K562 (cell line): ENCODE measurements around the gene ORC2. TPM values are rescaled to one million over a fixed set of nuclear protein-coding genes. Genes with fewer than 3 reads are reported as not detected.
A peak's percentile ranks its signal among the peaks of the same experiment; 100 is the strongest.

Source experiments
- ATAC-seq: fragments of 200-7000 bp; cut with Tn5 transposase; 3 replicates; pipeline ENCODE4 v1.9.1; 2020; ENCODE audit warnings: moderate library complexity
- BruUV-seq: library from RNA; stranded (reverse); fragments of 400-500 nt; replicated peaks from 2 replicates; lab custom pipeline; 2021; lab: Mats Ljungman, UMichigan
- CTCF ChIA-PET: fragments of 300-600 bp; formaldehyde crosslinking; extraction: SDS; loops from one replicate; lab custom pipeline; 2021; ENCODE audit warnings: low intra/inter-chr PET ratio; lab: Yijun Ruan, JAX
- POLR2A ChIA-PET: fragments of 300-600, 350-650 bp; sonication (Branson Sonifier 250); formaldehyde crosslinking; extraction: SDS; loops from one replicate; lab custom pipeline; 2021; ENCODE audit warnings: antibody characterized with exemption, inconsistent platforms; lab: Yijun Ruan, JAX
- DNase-seq, 4 experiments: peaks; one replicate each; pipeline versions ENCODE4 v3.0.0 to v3.0.0-alpha.2; 2011 to 2018; ENCODE audit warnings: low spot score in 3 of 4, mixed read lengths in 3 of 4; ENCODE audit errors: extremely low read depth in 1 of 4
- FAIRE-seq: peaks from 2 replicates; lab custom pipeline; 2011; peaks lifted over from hg19 to GRCh38; lab: Jason Lieb, UNC
- H2AFZ ChIP-seq: 2 replicates; pipeline ENCODE4 v1.6.0; 2011; ENCODE audit warnings: low read depth, low read length, control low read depth, inconsistent platforms
- H3K27ac ChIP-seq: fragments of 200-600 bp; 3 replicates; pipeline ENCODE4 v1.8.0; 2011; ENCODE audit warnings: low read depth, mild to moderate bottlenecking, control low read depth, inconsistent platforms, low read length, moderate library complexity, mixed read lengths; ENCODE audit errors: extremely low read depth
- H3K27me3 ChIP-seq, 2 experiments: fragments of 300-600 bp in 1 of 2; 2 replicates in 1 of 2; 3 replicates in 1 of 2; pipeline versions ENCODE4 v1.6.0 to v1.8.0; 2011; ENCODE audit warnings: inconsistent platforms in 2 of 2, low read length in 2 of 2, mild to moderate bottlenecking in 1 of 2, mixed read lengths in 1 of 2, moderate library complexity in 1 of 2; ENCODE audit not compliant: control insufficient read depth in 2 of 2, insufficient read depth in 2 of 2
- H3K36me3 ChIP-seq: fragments of 300-600 bp; 3 replicates; pipeline ENCODE4 v1.8.0; 2011; ENCODE audit warnings: mild to moderate bottlenecking, low read length, inconsistent platforms; ENCODE audit not compliant: control insufficient read depth, insufficient read depth
- H3K4me1 ChIP-seq, 2 experiments: fragments of 200-600 bp in 1 of 2; replicated peaks in 1 of 2; 2 replicates in 1 of 2; 3 replicates in 1 of 2; pipeline versions ENCODE4 v1.5.1 to v1.8.0; 2011; ENCODE audit warnings: inconsistent platforms in 2 of 2, low read length in 2 of 2, mild to moderate bottlenecking in 1 of 2, mixed read lengths in 1 of 2, moderate library complexity in 1 of 2; ENCODE audit not compliant: control insufficient read depth in 2 of 2, insufficient read depth in 2 of 2
- H3K4me2 ChIP-seq: 2 replicates; pipeline ENCODE4 v1.6.1; 2011; ENCODE audit warnings: low read length, control low read depth, inconsistent platforms, mixed read lengths; ENCODE audit not compliant: insufficient read depth
- H3K4me3 ChIP-seq: fragments of 200-600 bp; sonication (generic), shearing (Covaris generic); 2 replicates; pipeline ENCODE4 v1.5.1; 2016; ENCODE audit warnings: control low read depth, inconsistent platforms
- H3K79me2 ChIP-seq: fragments of 200-600 bp; 3 replicates; pipeline ENCODE4 v1.8.0; 2011; ENCODE audit warnings: low read length, inconsistent platforms; ENCODE audit not compliant: control insufficient read depth, insufficient read depth
- H3K9ac ChIP-seq, 2 experiments: 2 replicates each; pipeline versions ENCODE4 v1.6.0 to v1.6.1; 2011; ENCODE audit warnings: low read depth in 2 of 2, low read length in 2 of 2, control low read depth in 1 of 2, inconsistent platforms in 1 of 2, mild to moderate bottlenecking in 1 of 2, mixed read lengths in 1 of 2; ENCODE audit not compliant: insufficient read depth in 1 of 2
- H3K9me1 ChIP-seq: one replicate; pipeline ENCODE4 v1.6.0; 2011; ENCODE audit warnings: inconsistent platforms, mild to moderate bottlenecking, low read length, moderate library complexity; ENCODE audit not compliant: control insufficient read depth, insufficient read depth
- H3K9me3 ChIP-seq: replicated peaks from 2 replicates; pipeline ENCODE4 v1.5.1; 2011; ENCODE audit warnings: low read depth, low read length, inconsistent platforms; ENCODE audit not compliant: control insufficient read depth, insufficient read depth
- H4K20me1 ChIP-seq: replicated peaks from 2 replicates; pipeline ENCODE4 v1.6.1; 2011; ENCODE audit warnings: low read length, inconsistent platforms, mixed read lengths; ENCODE audit not compliant: control insufficient read depth, insufficient read depth
- ETV6 ChIP-seq, 3 experiments: fragments of 150-350 bp in 1 of 3; sonication (generic) in 1 of 3; formaldehyde crosslinking in 1 of 3; IDR thresholded peaks; 2 replicates each; pipeline versions ENCODE4 v1.6.1 to v1.8.0; 2014 to 2022; ENCODE audit warnings: borderline replicate concordance in 2 of 3, low read depth in 2 of 3, antibody characterized with exemption in 1 of 3, low read length in 1 of 3, mild to moderate bottlenecking in 1 of 3, missing genetic modification reagents in 1 of 3
- PTRF ChIP-seq: fragments of 450-650 bp; IDR thresholded peaks from 2 replicates; pipeline ENCODE4 v1.6.1; 2016; ENCODE audit warnings: mild to moderate bottlenecking, missing genetic modification characterization, missing compliant biosample characterization
- RBFOX2 ChIP-seq: fragments of 200-400 bp; formaldehyde crosslinking; IDR thresholded peaks from 2 replicates; pipeline ENCODE4 v1.6.1; 2017; ENCODE audit warnings: low read depth, mild to moderate bottlenecking, low read length, moderate library complexity
- SP2 ChIP-seq: IDR thresholded peaks from 2 replicates; pipeline ENCODE4 v1.6.1; 2011; ENCODE audit warnings: mild to moderate bottlenecking, low read depth, low read length, moderate library complexity; ENCODE audit not compliant: poor library complexity, severe bottlenecking; ENCODE audit errors: extremely low read depth
- SUPT5H ChIP-seq: fragments of 450-650 bp; IDR thresholded peaks from 2 replicates; pipeline ENCODE4 v1.6.1; 2016
- TAF1 ChIP-seq: IDR thresholded peaks from 2 replicates; pipeline ENCODE4 v1.6.1; 2011; ENCODE audit warnings: mild to moderate bottlenecking, low read length, moderate library complexity; ENCODE audit not compliant: insufficient read depth, control insufficient read depth, severe bottlenecking; ENCODE audit errors: extremely low read depth
- TEAD4 ChIP-seq, 2 experiments: sonication (generic) in 1 of 2; formaldehyde crosslinking in 1 of 2; IDR thresholded peaks; 2 replicates each; pipeline versions ENCODE4 v1.6.1 to v1.8.0; 2012 to 2022; ENCODE audit warnings: borderline replicate concordance in 1 of 2, inconsistent platforms in 1 of 2, low read length in 1 of 2, mild to moderate bottlenecking in 1 of 2, missing genetic modification reagents in 1 of 2
- ZNF197 ChIP-seq: fragments of 200-800 bp; sonication (Bioruptor generic); IDR thresholded peaks from 2 replicates; pipeline ENCODE4 v1.6.1; 2016; ENCODE audit warnings: low read depth, missing genetic modification characterization, missing compliant biosample characterization
- ZNF561 ChIP-seq: fragments of 450-650 bp; formaldehyde crosslinking; conservative IDR thresholded peaks from 2 replicates; pipeline ENCODE4 v1.4.0; 2020; ENCODE audit warnings: mild to moderate bottlenecking, moderate library complexity
- ZNF57 ChIP-seq: fragments of 450-650 bp; formaldehyde crosslinking; IDR thresholded peaks from 2 replicates; pipeline ENCODE4 v1.4.0; 2020; ENCODE audit warnings: mild to moderate bottlenecking, moderate library complexity
- ZNF766 ChIP-seq: fragments of 200-800 bp; sonication (Bioruptor generic); conservative IDR thresholded peaks from 2 replicates; pipeline ENCODE4 v1.6.1; 2016; ENCODE audit warnings: missing genetic modification characterization, missing compliant biosample characterization
- WGBS: fragments of 100-300 bp; shearing (Covaris generic); methylation state at CpG from one replicate; pipeline ENCODE4 v1.1.6; 2016; ENCODE audit warnings: low coverage, mixed read lengths; ENCODE audit not compliant: insufficient coverage; ENCODE audit errors: missing lambda C conversion rate; 5-methylcytosine and 5-hydroxymethylcytosine counted together
- in situ Hi-C: fragments of 300-500 bp; cut with MboI; formaldehyde crosslinking; loops from 4 replicates; pipeline ENCODE4 v1.15.0; 2018; ENCODE audit warnings: inconsistent platforms, mixed read lengths
- intact Hi-C: fragments of 100-400 bp; cut with micrococcal nuclease; formaldehyde crosslinking; loops from 2 replicates; pipeline ENCODE4 v1.14.2; 2022
- polyA plus RNA-seq, 8 experiments: library from polyadenylated mRNA; depleted of rRNA in 4 of 8; stranded (reverse) in 5 of 8; unstranded in 3 of 8; fragments of >200 nt; fragmentation: Nextera tagmentation in 2 of 8; fragmentation: Illumina TruSeq in 1 of 8; extraction: Ambion mirVana in 2 of 8; extraction: Trizol in 1 of 8; gene quantifications; 2 replicates each; pipeline versions ENCODE4 v1.2.1 to v1.2.3, GENCODE V29; 2011 to 2014; ENCODE audit warnings: inconsistent platforms in 1 of 8, missing spikeins in 1 of 8
- total RNA-seq, 7 experiments: library from RNA; depleted of rRNA in 6 of 7; stranded (reverse); fragments of >200 nt in 6 of 7; fragmentation: Illumina TruSeq in 2 of 7; extraction: Trizol in 2 of 7; gene quantifications; 2 replicates each; pipeline versions ENCODE4 v1.2.1 to v1.2.3, GENCODE V29; 2011 to 2021; ENCODE audit warnings: low replicate concordance in 1 of 7
- TF ChIP-seq, protein P1 (sequence below): fragments of 250-450 bp; sonication (Bioruptor Pico); IDR thresholded peaks from 2 replicates; pipeline ENCODE4 v1.5.0; 2021; ENCODE audit warnings: mild to moderate bottlenecking, moderate library complexity
- TF ChIP-seq, protein P2 (sequence below): fragments of 200-800 bp; sonication (Bioruptor generic); IDR thresholded peaks from 2 replicates; pipeline ENCODE4 v1.6.1; 2017; ENCODE audit warnings: missing genetic modification characterization, missing compliant biosample characterization

The ORC2 gene
- total and polyA plus RNA-seq, 9 of the 15 experiments (the other 6 are each of a cell fraction or from before 2014, with no cell fraction given) = 5.6 to 41.1 (median 19.0) TPM

DNA sequence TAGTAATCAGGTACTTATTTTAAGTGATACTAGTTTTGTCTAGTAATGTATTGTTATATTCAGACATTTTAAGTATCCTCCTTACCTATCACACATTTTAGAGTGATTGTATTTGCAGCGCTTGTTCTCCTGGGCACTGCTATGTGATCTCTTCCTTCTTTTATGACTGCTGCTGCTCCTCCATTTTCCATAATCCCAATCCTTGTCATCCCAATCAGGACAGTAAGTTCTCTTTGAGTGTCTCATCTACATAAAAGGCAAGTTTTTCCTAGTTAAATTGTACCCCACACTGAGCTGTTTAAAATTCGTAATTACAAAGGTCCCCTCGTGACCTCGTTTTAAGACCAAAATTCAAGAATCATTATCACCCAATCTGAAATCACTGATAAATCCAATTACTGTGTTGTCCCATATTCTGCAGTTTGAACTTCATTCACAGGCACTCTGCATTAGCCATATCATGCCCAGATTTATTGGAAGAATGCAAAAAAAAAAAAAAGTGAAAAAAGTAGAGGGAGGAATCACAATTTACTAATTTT, 101.8 kb downstream of the ORC2 start:
- peaks cover 59% of the 10 kb centered on the region for H3K36me3 ChIP-seq
- 13% methylated on average over 4 of the region's 4 CpGs for WGBS
- peak overlapping the region; percentile 73 for H3K4me3 ChIP-seq
- peak overlapping the region in 1 of 2 experiments; percentile 63; a peak in 2 of 4 replicates for H3K9ac ChIP-seq
- BruUV-seq = no TSS peak
- in situ Hi-C loops = no loop called here
- intact Hi-C loops = loop anchor here (2.0 to 5.0 kb wide), 2 partner anchors 27 to 49 kb away; partner anchors contain the start of genes BZW1, NIF3L1 and PPIL3
- no peak overlapping the region for H3K27ac ChIP-seq
- no peak overlapping the region for H2AFZ ChIP-seq
- FAIRE-seq = no peak
- no peaks in the 10 kb centered on the region for H3K9me3 ChIP-seq
- DNase-seq = no peak
- CTCF ChIA-PET = no interaction called here
- POLR2A ChIA-PET = interaction anchor here (1.0 to 1.4 kb wide), 3 partner anchors 9 to 27 kb away, joined by 3 to 6 read pairs (median 3); partner anchors contain the start of genes NIF3L1 and PPIL3
- H3K9me1 ChIP-seq = no peaks in the 10 kb centered on the region
- H3K4me1 ChIP-seq = peaks cover 4 to 7% of the 10 kb centered on the region in 2 experiments; a peak in 4 of 5 replicates
- peaks cover 10% of the 10 kb centered on the region for H4K20me1 ChIP-seq
- no peaks in the 10 kb centered on the region for H3K27me3 ChIP-seq
- peak overlapping the region; percentile 72 for H3K4me2 ChIP-seq
- no peak for ATAC-seq
- H3K79me2 ChIP-seq = peaks cover 77% of the 10 kb centered on the region
- TF ChIP-seq ZNF766 = no peak
- no peak for TF ChIP-seq ZNF57 (CRISPR knock-in tag)
- no peak for TF ChIP-seq SP2
- TF ChIP-seq, protein P1, sequence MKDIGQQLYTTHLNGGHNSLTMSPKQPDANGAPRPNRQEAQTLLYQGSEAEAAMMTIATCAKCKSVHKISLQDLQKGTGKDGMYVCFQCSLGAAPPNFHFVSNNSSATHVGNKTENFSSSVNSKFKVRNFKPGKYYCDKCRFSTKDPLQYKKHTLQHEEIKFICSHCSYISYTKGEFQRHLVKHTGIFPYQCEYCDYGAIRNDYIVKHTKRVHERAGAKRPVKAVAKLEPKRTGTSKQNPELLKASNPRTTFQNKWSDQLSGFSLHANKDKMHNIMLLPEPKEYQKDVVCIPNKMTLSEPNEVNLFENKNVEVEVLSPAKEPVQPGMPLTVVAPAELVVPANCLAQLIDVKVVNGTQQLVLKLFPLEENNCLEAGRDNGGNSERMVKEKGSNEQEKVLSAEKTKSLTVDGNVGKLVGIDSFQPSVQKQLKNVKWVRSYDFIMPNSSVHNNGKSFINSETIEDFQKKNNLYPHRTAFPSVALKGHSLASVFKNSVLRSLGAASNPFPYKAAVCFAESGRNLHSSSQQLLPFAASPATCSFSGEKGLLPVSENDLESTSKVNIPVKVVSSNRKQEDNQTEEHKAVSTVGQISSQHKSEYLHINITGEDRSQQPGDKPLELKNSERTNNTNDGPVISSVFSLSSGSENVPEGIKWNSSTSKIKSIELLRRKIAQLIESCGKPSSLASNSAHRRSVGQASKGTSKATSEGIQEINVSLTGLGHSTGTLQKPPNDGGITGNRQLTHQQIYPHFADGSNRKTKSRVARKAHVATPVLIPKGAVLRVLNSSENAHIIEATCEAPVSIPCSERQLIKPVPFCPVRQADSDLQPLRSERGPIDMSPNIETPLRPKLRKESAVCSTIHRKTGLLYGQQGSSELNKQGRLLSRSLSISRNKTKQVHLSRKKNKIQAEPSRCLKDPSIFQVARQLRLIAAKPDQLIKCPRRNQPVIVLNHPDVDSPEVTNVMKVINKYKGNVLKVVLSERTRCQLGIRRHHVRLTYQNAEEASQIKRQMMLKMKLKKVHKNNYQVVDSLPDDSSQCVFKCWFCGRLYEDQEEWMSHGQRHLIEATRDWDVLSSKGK = no peak
- TF ChIP-seq TEAD4 (IDR thresholded peaks at IDR 0.05; ENCODE audit: low read length) = no peak
- TF ChIP-seq TEAD4 (CRISPR knock-in tag; IDR thresholded peaks at IDR 0.05; ENCODE audit: borderline replicate concordance) = no peak
- TF ChIP-seq PTRF (tag) = no peak
- TF ChIP-seq ZNF561 (CRISPR knock-in tag) = no peak
- no peak for TF ChIP-seq RBFOX2
- no peak for TF ChIP-seq ETV6 (IDR thresholded peaks at IDR 0.05; ENCODE audit: borderline replicate concordance in 1 of 2, low read depth in 2 of 2, low read length in 1 of 2)
- no peak for TF ChIP-seq ETV6 (CRISPR knock-in tag; IDR thresholded peaks at IDR 0.05; ENCODE audit: borderline replicate concordance)
- TF ChIP-seq TAF1 = no peak
- no peak for TF ChIP-seq SUPT5H
- no peak for TF ChIP-seq ZNF197 (CRISPR knock-in tag)
- TF ChIP-seq, protein P2, sequence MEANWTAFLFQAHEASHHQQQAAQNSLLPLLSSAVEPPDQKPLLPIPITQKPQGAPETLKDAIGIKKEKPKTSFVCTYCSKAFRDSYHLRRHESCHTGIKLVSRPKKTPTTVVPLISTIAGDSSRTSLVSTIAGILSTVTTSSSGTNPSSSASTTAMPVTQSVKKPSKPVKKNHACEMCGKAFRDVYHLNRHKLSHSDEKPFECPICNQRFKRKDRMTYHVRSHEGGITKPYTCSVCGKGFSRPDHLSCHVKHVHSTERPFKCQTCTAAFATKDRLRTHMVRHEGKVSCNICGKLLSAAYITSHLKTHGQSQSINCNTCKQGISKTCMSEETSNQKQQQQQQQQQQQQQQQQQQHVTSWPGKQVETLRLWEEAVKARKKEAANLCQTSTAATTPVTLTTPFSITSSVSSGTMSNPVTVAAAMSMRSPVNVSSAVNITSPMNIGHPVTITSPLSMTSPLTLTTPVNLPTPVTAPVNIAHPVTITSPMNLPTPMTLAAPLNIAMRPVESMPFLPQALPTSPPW (CRISPR knock-in tag) = no peak
